ENCODE data around the gene NSD1. TPM values are rescaled to one million over a fixed set of nuclear protein-coding genes. Genes with fewer than 3 reads are reported as not detected.

Gene NSD1
- total RNA-seq, 1 experiment from 2014 or later: 48.9 TPM

GRCh38 chr5:177087398-177088005, 46.1 kb upstream of the NSD1 start:
- no peaks in the 10 kb centered on the region for H3K36me3 ChIP-seq (ENCODE audit: low read depth, low read length)
- H3K4me3 ChIP-seq (ENCODE audit: low read length): peak overlapping the region; percentile 92
- H3K9ac ChIP-seq (ENCODE audit: low read length): peak overlapping the region; percentile 66
- ChIA-PET CTCF (interaction anchor here (0.6 kb wide), 1 partner anchor 377 kb away, joined by 5 read pairs; no protein-coding TSS in a partner anchor), POLR2A (ENCODE audit: unreplicated experiment) (no interaction called here)
- ATAC-seq: no peak
- BruUV-seq (replicated peaks): TSS peak; percentile 23
- H3K79me2 ChIP-seq (ENCODE audit: low read length): 0 out of 2 replicates have a peak, but pooled peaks cover 3% of the 10 kb centered on the region
- H3K4me2 ChIP-seq (ENCODE audit: low read length): peak overlapping the region; percentile 100
- peaks cover 6% of the 10 kb centered on the region for H3F3A ChIP-seq (ENCODE audit: low read length, unreplicated experiment)
- H4K20me1 ChIP-seq (ENCODE audit: low read length): no peaks in the 10 kb centered on the region
- peak overlapping the region; percentile 98 for H2AFZ ChIP-seq (ENCODE audit: low read length)
- no peak for DNase-seq
- peaks cover 8% of the 10 kb centered on the region; the same call in 1 of the 2 replicates for H3K4me1 ChIP-seq (ENCODE audit: insufficient read depth, low read length)
- TF ChIP-seq EZH2 (IDR thresholded peaks at IDR 0.05; ENCODE audit: low read length, unreplicated experiment): no peak
- H3K27ac ChIP-seq (ENCODE audit: low read length): no peak overlapping the region
- H3K27me3 ChIP-seq (ENCODE audit: low read length): no peaks in the 10 kb centered on the region
- intact Hi-C loops (cut with micrococcal nuclease): no loop called here
- H3K9me3 ChIP-seq (ENCODE audit: low read length): no peaks in the 10 kb centered on the region
- H3K9me2 ChIP-seq (replicated peaks; ENCODE audit: low read length): no peaks in the 10 kb centered on the region

- POLR2A ChIA-PET (ENCODE audit: unreplicated experiment): no interaction called here
- no peaks in the 10 kb centered on the region for H3K27me3 ChIP-seq (ENCODE audit: low read length)
- no peak overlapping the region for H3K9ac ChIP-seq (ENCODE audit: low read length)
- peaks cover 6% of the 10 kb centered on the region for H3F3A ChIP-seq (ENCODE audit: low read length, unreplicated experiment)
- no peak overlapping the region for H3K27ac ChIP-seq (ENCODE audit: low read length)
- no peak overlapping the region for H3K4me3 ChIP-seq (ENCODE audit: low read length)
- H3K36me3 ChIP-seq (ENCODE audit: low read depth, low read length): no peaks in the 10 kb centered on the region
- no peaks in the 10 kb centered on the region for H3K9me2 ChIP-seq (replicated peaks; ENCODE audit: low read length)
- no peaks in the 10 kb centered on the region for H4K20me1 ChIP-seq (ENCODE audit: low read length)
- 0 out of 2 replicates have a peak, but pooled peaks cover 3% of the 10 kb centered on the region for H3K79me2 ChIP-seq (ENCODE audit: low read length)
- DNase-seq: no peak
- no peaks in the 10 kb centered on the region for H3K9me3 ChIP-seq (ENCODE audit: low read length)
- no TSS peak for BruUV-seq (replicated peaks)
- no peak overlapping the region for H2AFZ ChIP-seq (ENCODE audit: low read length)
- ATAC-seq: no peak
- CTCF ChIA-PET: no interaction called here
- peaks cover 8% of the 10 kb centered on the region; the same call in 1 of the 2 replicates for H3K4me1 ChIP-seq (ENCODE audit: insufficient read depth, low read length)
- H3K4me2 ChIP-seq (ENCODE audit: low read length): no peak overlapping the region
- no peak for TF ChIP-seq CTCF (conservative IDR thresholded peaks at IDR 0.05; ENCODE audit: low read depth, low read length)
- no peak for TF ChIP-seq EZH2 (IDR thresholded peaks at IDR 0.05; ENCODE audit: low read length, unreplicated experiment)
- no peak for TF ChIP-seq EZH2phosphoT487 (IDR thresholded peaks at IDR 0.05; ENCODE audit: borderline replicate concordance, low read length)
- intact Hi-C loops (cut with micrococcal nuclease): no loop called here
These were observed 44.4 kb upstream of the NSD1 start for GRCh38 chr5:177089127-177089526.

GRCh38 chr5:177089825-177090641, 43.5 kb upstream of the NSD1 start:
- Histone ChIP-seq H3K4me1 (ENCODE audit: insufficient read depth, low read length) (peaks cover 8% of the 10 kb centered on the region; the same call in 1 of the 2 replicates), H3K9ac (ENCODE audit: low read length) (no peak overlapping the region), H3K36me3 (ENCODE audit: low read depth, low read length) (no peaks in the 10 kb centered on the region), H3K4me2 (ENCODE audit: low read length) (no peak overlapping the region), H3K9me3 (ENCODE audit: low read length) (no peaks in the 10 kb centered on the region), H2AFZ (ENCODE audit: low read length) (no peak overlapping the region), H4K20me1 (ENCODE audit: low read length) (no peaks in the 10 kb centered on the region), H3K27me3 (ENCODE audit: low read length) (no peaks in the 10 kb centered on the region), H3F3A (ENCODE audit: low read length, unreplicated experiment) (peaks cover 6% of the 10 kb centered on the region), H3K27ac (ENCODE audit: low read length) (no peak overlapping the region), H3K4me3 (ENCODE audit: low read length) (no peak overlapping the region), H3K79me2 (ENCODE audit: low read length) (0 out of 2 replicates have a peak, but pooled peaks cover 3% of the 10 kb centered on the region), H3K9me2 (replicated peaks; ENCODE audit: low read length) (no peaks in the 10 kb centered on the region)
- TF ChIP-seq CTCF (conservative IDR thresholded peaks at IDR 0.05; ENCODE audit: low read depth, low read length): no peak
- TF ChIP-seq EZH2phosphoT487 (IDR thresholded peaks at IDR 0.05; ENCODE audit: borderline replicate concordance, low read length): no peak
- TF ChIP-seq EZH2 (IDR thresholded peaks at IDR 0.05; ENCODE audit: low read length, unreplicated experiment): no peak
- DNase-seq: no peak
- ATAC-seq: no peak
- CTCF ChIA-PET: no interaction called here
- intact Hi-C loops (cut with micrococcal nuclease): no loop called here
- BruUV-seq (replicated peaks): no TSS peak
- POLR2A ChIA-PET (ENCODE audit: unreplicated experiment): no interaction called here
